ENCODE results near the gene HIGD1C. TPM values are rescaled to one million over a fixed set of nuclear protein-coding genes. Genes with fewer than 3 reads are reported as not detected.
A peak's percentile ranks its signal among the peaks of the same experiment; 100 is the strongest.
"Not testable (repeated sequence)": the region's sequence is repeated elsewhere in the genome, so short reads cannot be mapped to it uniquely, and the experiment has no call there.

The HIGD1C gene
- total RNA-seq, 2 donors from 2014 or later, result not detected

DNA sequence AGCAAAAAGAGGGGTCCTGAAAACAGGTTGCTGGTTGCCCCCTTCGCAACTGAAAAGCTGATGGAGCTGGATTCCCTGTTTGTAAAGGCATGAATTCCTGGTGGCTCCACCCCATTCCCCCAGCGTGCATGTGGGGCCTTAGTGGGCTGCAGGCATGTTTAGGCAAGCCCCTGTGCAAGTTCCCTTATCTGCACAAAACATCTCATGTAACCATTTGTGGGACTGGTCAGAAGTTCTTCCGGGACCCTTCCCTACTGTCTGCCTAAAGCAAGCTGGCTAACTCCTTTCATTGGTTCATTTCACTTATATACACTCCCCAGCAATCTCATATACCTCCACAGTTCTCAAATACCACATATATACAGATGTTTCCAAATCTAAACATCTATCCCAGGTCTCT is 24.0 kb upstream of the HIGD1C start:
- intact Hi-C loops (cut with DNase I), result no loop called here
- H3K27me3 ChIP-seq, result no peaks in the 10 kb centered on the region
- H3K4me3 ChIP-seq, result peak overlapping the region; percentile 56
- H3K9me3 ChIP-seq, result no peaks in the 10 kb centered on the region
- H3K27ac ChIP-seq, result no peak overlapping the region
- no peaks in the 10 kb centered on the region for H3K36me3 ChIP-seq
- H3K4me1 ChIP-seq, result peaks cover 14% of the 10 kb centered on the region
- no peak for DNase-seq
- peak overlapping the region in 1 of 2 donors; percentile 27 for H3K9ac ChIP-seq (ENCODE audit: low read depth in 2 of 2, low read length in 2 of 2)
- TF ChIP-seq, protein P1, sequence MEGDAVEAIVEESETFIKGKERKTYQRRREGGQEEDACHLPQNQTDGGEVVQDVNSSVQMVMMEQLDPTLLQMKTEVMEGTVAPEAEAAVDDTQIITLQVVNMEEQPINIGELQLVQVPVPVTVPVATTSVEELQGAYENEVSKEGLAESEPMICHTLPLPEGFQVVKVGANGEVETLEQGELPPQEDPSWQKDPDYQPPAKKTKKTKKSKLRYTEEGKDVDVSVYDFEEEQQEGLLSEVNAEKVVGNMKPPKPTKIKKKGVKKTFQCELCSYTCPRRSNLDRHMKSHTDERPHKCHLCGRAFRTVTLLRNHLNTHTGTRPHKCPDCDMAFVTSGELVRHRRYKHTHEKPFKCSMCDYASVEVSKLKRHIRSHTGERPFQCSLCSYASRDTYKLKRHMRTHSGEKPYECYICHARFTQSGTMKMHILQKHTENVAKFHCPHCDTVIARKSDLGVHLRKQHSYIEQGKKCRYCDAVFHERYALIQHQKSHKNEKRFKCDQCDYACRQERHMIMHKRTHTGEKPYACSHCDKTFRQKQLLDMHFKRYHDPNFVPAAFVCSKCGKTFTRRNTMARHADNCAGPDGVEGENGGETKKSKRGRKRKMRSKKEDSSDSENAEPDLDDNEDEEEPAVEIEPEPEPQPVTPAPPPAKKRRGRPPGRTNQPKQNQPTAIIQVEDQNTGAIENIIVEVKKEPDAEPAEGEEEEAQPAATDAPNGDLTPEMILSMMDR (IDR thresholded peaks at IDR 0.05), result no peak

DNA sequence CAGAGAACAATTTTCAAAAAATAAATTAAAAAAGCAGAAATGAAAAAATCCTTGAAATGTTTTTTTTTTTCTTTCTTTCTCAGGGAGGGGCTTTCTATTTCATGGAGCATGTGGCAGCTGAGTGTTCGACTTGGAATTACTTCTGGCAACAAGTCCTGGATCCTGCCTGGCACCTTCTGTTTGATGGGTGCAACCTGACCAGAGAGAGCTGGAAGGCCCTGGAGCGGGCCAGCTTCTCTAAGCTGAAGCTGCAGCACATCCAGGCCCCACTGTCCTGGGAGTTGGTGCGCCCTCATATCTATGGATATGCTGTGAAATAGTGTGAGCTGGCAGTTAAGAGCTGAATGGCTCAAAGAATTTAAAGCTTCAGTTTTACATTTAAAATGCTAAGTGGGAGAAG is 22.5 kb upstream of the HIGD1C start:
- Histone ChIP-seq H3K9ac (ENCODE audit: low read depth in 2 of 2, low read length in 2 of 2) (no peak overlapping the region), H3K4me1 (peaks cover 22% of the 10 kb centered on the region), H3K36me3 (no peaks in the 10 kb centered on the region), H3K27me3 (no peaks in the 10 kb centered on the region), H3K4me3 (no peak overlapping the region), H3K9me3 (no peaks in the 10 kb centered on the region), H3K27ac (no peak overlapping the region)
- intact Hi-C loops (cut with DNase I), result no loop called here
- no peak for DNase-seq
- TF ChIP-seq, protein P1 (IDR thresholded peaks at IDR 0.05), result no peak

DNA sequence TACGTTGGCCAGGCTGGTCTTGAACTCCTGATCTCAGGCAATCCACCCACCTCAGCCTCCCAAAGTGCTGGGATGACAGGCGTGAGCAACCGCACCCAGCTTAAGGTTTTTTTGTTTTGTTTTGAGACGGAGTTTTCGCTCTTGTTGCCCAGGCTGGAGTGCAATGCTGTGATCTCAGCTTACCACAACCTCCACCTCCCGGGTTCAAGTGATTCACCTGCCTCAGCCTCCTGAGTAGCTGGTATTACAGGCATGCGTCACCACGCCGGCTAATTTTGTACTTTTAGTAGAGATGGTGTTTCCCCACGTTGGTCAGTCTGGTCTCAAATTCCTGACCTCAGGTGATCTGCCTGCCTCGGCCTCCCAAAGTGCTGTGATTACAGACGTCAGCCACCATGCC is 21.9 kb upstream of the HIGD1C start:
- H3K9me3 ChIP-seq; H3K27me3 ChIP-seq; DNase-seq; H3K4me3 ChIP-seq; H3K9ac ChIP-seq (ENCODE audit: low read depth in 2 of 2, low read length in 2 of 2); H3K27ac ChIP-seq; H3K36me3 ChIP-seq; intact Hi-C loops (cut with DNase I): not testable (repeated sequence)
- H3K4me1 ChIP-seq, result peaks cover 22% of the 10 kb centered on the region

DNA sequence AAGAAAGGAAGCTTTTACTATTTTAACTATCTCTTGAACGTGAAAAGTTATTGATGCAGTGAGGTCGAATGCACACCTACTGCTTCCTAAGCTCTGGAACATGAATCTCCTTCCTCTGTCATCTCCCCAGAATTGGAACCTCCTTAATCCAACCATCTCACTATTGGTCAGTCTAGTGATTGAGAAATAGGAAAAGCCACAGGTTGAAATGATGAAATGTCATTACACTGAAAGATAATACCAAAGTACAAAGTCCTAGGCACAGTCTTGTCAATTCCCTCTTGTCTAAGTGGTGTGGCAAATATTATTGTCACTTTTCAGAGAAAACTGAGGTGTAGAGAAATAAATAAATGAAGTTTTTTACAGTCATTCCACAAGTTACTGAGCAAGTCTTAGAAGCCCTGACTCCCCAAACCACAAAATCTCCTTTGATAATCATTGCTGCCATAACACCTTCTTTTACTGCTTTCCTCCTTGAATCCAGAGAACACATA is 19.5 kb upstream of the HIGD1C start:
- Histone ChIP-seq H3K9ac (ENCODE audit: low read depth in 2 of 2, low read length in 2 of 2) (peak overlapping the region in 1 of 2 donors; percentile 48), H3K27me3 (no peaks in the 10 kb centered on the region), H3K9me3 (no peaks in the 10 kb centered on the region), H3K4me1 (peaks cover 18% of the 10 kb centered on the region), H3K36me3 (no peaks in the 10 kb centered on the region), H3K4me3 (no peak overlapping the region), H3K27ac (peak overlapping the region; percentile 61)
- no peak for DNase-seq
- intact Hi-C loops (cut with DNase I), result no loop called here
- TF ChIP-seq, protein P1 (IDR thresholded peaks at IDR 0.05), result no peak

DNA sequence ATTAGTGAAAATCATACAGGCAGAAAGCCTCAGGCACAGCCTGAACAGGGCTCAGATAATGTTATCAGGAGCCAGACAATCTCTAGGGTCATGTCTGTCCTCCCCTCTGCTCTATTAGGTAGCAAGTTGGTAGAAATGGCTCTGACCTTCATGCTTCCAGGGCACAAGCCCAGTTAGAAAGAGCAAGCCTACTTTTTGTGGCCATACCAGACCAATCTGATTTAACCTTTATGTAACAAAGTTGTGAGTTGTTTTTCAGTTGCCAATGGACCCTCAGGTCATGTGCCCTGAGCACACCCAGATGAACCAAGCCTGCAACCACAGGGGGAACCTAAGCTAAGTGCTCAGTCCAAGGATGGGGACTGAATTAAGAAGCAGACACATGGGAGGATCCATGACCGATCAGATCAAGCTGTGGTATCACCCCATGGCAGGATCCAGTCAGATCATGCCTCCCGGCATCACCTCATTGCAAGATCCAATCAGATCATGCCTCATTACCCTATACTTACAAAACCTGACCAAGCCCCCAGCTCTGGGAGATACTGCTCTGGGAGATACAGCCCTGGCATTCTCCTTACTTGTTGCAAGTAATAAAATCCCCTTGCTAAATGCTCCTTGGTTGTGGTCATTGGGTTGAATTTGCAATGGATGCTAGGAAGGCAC is 18.8 kb upstream of the HIGD1C start:
- no peaks in the 10 kb centered on the region for H3K36me3 ChIP-seq

More for the DNA sequence above, 18.8 kb upstream of the HIGD1C start:
- TF ChIP-seq, protein P1 (IDR thresholded peaks at IDR 0.05), result no peak
- H3K9me3 ChIP-seq, result no peaks in the 10 kb centered on the region
- no peaks in the 10 kb centered on the region for H3K27me3 ChIP-seq
- peaks cover 15% of the 10 kb centered on the region for H3K4me1 ChIP-seq
- no peak overlapping the region for H3K4me3 ChIP-seq
- H3K27ac ChIP-seq, result peak overlapping the region; percentile 61
- intact Hi-C loops (cut with DNase I), result no loop called here
- DNase-seq, result no peak
- peak overlapping the region in 1 of 2 donors; percentile 48 for H3K9ac ChIP-seq (ENCODE audit: low read depth in 2 of 2, low read length in 2 of 2)

Measured in colonic mucosa (tissue), 4 donors.